Measurements from ENCODE around the gene AHR.

The AHR gene

GRCh38 chr7:17354473-17354872 lies 56.0 kb downstream of the AHR start:
- no peaks in the 10 kb centered on the region for H3K9me2 ChIP-seq (ENCODE audit: low read depth, low read length)
- H3K79me2 ChIP-seq (ENCODE audit: insufficient read depth, low read length): no peaks in the 10 kb centered on the region
- H3K27me3 ChIP-seq (ENCODE audit: insufficient read depth, low read length): no peaks in the 10 kb centered on the region
- H3K27ac ChIP-seq (ENCODE audit: low read depth, low read length, poor library complexity, severe bottlenecking): no peak overlapping the region
- H3K4me1 ChIP-seq (ENCODE audit: insufficient read depth, low read length, severe bottlenecking): no peaks in the 10 kb centered on the region
- H3K9me3 ChIP-seq (ENCODE audit: low read length): no peaks in the 10 kb centered on the region
- no peaks in the 10 kb centered on the region for H4K20me1 ChIP-seq (ENCODE audit: insufficient read depth, low read length)
- H3K4me3 ChIP-seq (ENCODE audit: low read depth, low read length, poor library complexity, severe bottlenecking): no peak overlapping the region
- no peaks in the 10 kb centered on the region for H3K36me3 ChIP-seq (ENCODE audit: insufficient read depth, low read length)
- no peak overlapping the region for H2AFZ ChIP-seq (ENCODE audit: low read length)
- H3F3A ChIP-seq (ENCODE audit: insufficient read depth, low read length): no peaks in the 10 kb centered on the region
- H3K9ac ChIP-seq (ENCODE audit: low read length): no peak overlapping the region
- TF ChIP-seq EZH2 (IDR thresholded peaks at IDR 0.05; ENCODE audit: borderline replicate concordance, low read length): no peak
- H3K4me2 ChIP-seq (ENCODE audit: low read length): no peak overlapping the region

- Histone ChIP-seq H3K79me2 (ENCODE audit: insufficient read depth, low read length) (no peaks in the 10 kb centered on the region), H3K9ac (ENCODE audit: low read length) (no peak overlapping the region), H3K9me2 (ENCODE audit: low read depth, low read length) (no peaks in the 10 kb centered on the region), H2AFZ (ENCODE audit: low read length) (no peak overlapping the region), H3K9me3 (ENCODE audit: low read length) (no peaks in the 10 kb centered on the region), H3K4me1 (ENCODE audit: insufficient read depth, low read length, severe bottlenecking) (no peaks in the 10 kb centered on the region), H3F3A (ENCODE audit: insufficient read depth, low read length) (no peaks in the 10 kb centered on the region), H3K36me3 (ENCODE audit: insufficient read depth, low read length) (no peaks in the 10 kb centered on the region), H3K4me2 (ENCODE audit: low read length) (no peak overlapping the region), H4K20me1 (ENCODE audit: insufficient read depth, low read length) (no peaks in the 10 kb centered on the region), H3K4me3 (ENCODE audit: low read depth, low read length, poor library complexity, severe bottlenecking) (no peak overlapping the region), H3K27ac (ENCODE audit: low read depth, low read length, poor library complexity, severe bottlenecking) (no peak overlapping the region), H3K27me3 (ENCODE audit: insufficient read depth, low read length) (no peaks in the 10 kb centered on the region)
- no peak for TF ChIP-seq EZH2 (IDR thresholded peaks at IDR 0.05; ENCODE audit: borderline replicate concordance, low read length)
- TF ChIP-seq CTCF (IDR thresholded peaks at IDR 0.05; ENCODE audit: low read length): no peak
These were observed 56.6 kb downstream of the AHR start for GRCh38 chr7:17355050-17355449.

- Histone ChIP-seq H2AFZ (ENCODE audit: low read length) (no peak overlapping the region), H3K79me2 (ENCODE audit: insufficient read depth, low read length) (no peaks in the 10 kb centered on the region), H3K9me2 (ENCODE audit: low read depth, low read length) (no peaks in the 10 kb centered on the region), H3K4me1 (ENCODE audit: insufficient read depth, low read length, severe bottlenecking) (no peaks in the 10 kb centered on the region), H3F3A (ENCODE audit: insufficient read depth, low read length) (no peaks in the 10 kb centered on the region), H3K9me3 (ENCODE audit: low read length) (no peaks in the 10 kb centered on the region), H3K9ac (ENCODE audit: low read length) (no peak overlapping the region), H3K4me3 (ENCODE audit: low read depth, low read length, poor library complexity, severe bottlenecking) (no peak overlapping the region), H3K27me3 (ENCODE audit: insufficient read depth, low read length) (no peaks in the 10 kb centered on the region), H4K20me1 (ENCODE audit: insufficient read depth, low read length) (no peaks in the 10 kb centered on the region), H3K36me3 (ENCODE audit: insufficient read depth, low read length) (no peaks in the 10 kb centered on the region), H3K27ac (ENCODE audit: low read depth, low read length, poor library complexity, severe bottlenecking) (no peak overlapping the region), H3K4me2 (ENCODE audit: low read length) (no peak overlapping the region)
- TF ChIP-seq CTCF (IDR thresholded peaks at IDR 0.05; ENCODE audit: low read length) (no peak), EZH2 (IDR thresholded peaks at IDR 0.05; ENCODE audit: borderline replicate concordance, low read length) (no peak)
These were observed 59.5 kb downstream of the AHR start for GRCh38 chr7:17357952-17358351.

- Histone ChIP-seq H3K36me3 (ENCODE audit: insufficient read depth, low read length) (no peaks in the 10 kb centered on the region), H3K9me3 (ENCODE audit: low read length) (no peaks in the 10 kb centered on the region), H2AFZ (ENCODE audit: low read length) (no peak overlapping the region)
These were observed 61.2 kb downstream of the AHR start for GRCh38 chr7:17359610-17360009.

More at GRCh38 chr7:17359610-17360009, 61.2 kb downstream of the AHR start:
- Histone ChIP-seq H3K27ac (ENCODE audit: low read depth, low read length, poor library complexity, severe bottlenecking) (no peak overlapping the region), H3K9ac (ENCODE audit: low read length) (no peak overlapping the region), H3K79me2 (ENCODE audit: insufficient read depth, low read length) (no peaks in the 10 kb centered on the region), H3K4me3 (ENCODE audit: low read depth, low read length, poor library complexity, severe bottlenecking) (no peak overlapping the region), H3K4me1 (ENCODE audit: insufficient read depth, low read length, severe bottlenecking) (no peaks in the 10 kb centered on the region), H3K9me2 (ENCODE audit: low read depth, low read length) (no peaks in the 10 kb centered on the region), H3K27me3 (ENCODE audit: insufficient read depth, low read length) (no peaks in the 10 kb centered on the region), H4K20me1 (ENCODE audit: insufficient read depth, low read length) (no peaks in the 10 kb centered on the region), H3F3A (ENCODE audit: insufficient read depth, low read length) (no peaks in the 10 kb centered on the region), H3K4me2 (ENCODE audit: low read length) (no peak overlapping the region)
- no peak for TF ChIP-seq CTCF (IDR thresholded peaks at IDR 0.05; ENCODE audit: low read length)
- TF ChIP-seq EZH2 (IDR thresholded peaks at IDR 0.05; ENCODE audit: borderline replicate concordance, low read length): no peak

Measured in OCI-LY1 (cell line).